Fibroblast of lung (primary cell): ENCODE measurements around the gene GRIK2. TPM values are rescaled to one million over a fixed set of nuclear protein-coding genes. Genes with fewer than 3 reads are reported as not detected.

ENCODE experiments used
- DNase-seq, 2 donors: peaks; one replicate each; pipeline versions ENCODE4 v3.0.0 to v3.0.0-alpha.2; 2010; ENCODE audit warnings: low read depth in 2 of 2
- H2AFZ ChIP-seq: 2 replicates; pipeline ENCODE4 v1.5.1; 2012; ENCODE audit warnings: low read length, control low read depth, inconsistent platforms
- H3K27ac ChIP-seq: 2 replicates; pipeline ENCODE4 v1.5.1; 2011; ENCODE audit warnings: low read length, control low read depth; ENCODE audit not compliant: insufficient read depth
- H3K27me3 ChIP-seq: 2 replicates; pipeline ENCODE4 v1.5.1; 2011; ENCODE audit warnings: mild to moderate bottlenecking, low read length; ENCODE audit not compliant: control insufficient read depth, insufficient read depth
- H3K36me3 ChIP-seq: 2 replicates; pipeline ENCODE4 v1.5.1; 2011; ENCODE audit warnings: low read length; ENCODE audit not compliant: control insufficient read depth, insufficient read depth
- H3K4me1 ChIP-seq: 2 replicates; pipeline ENCODE4 v1.5.1; 2011; ENCODE audit warnings: low read length; ENCODE audit not compliant: control insufficient read depth, insufficient read depth; ENCODE audit errors: extremely low read depth
- H3K4me2 ChIP-seq: 2 replicates; pipeline ENCODE4 v1.5.1; 2011; ENCODE audit warnings: low read length, control low read depth; ENCODE audit not compliant: insufficient read depth; ENCODE audit errors: extremely low read depth
- H3K4me3 ChIP-seq, 4 experiments: fragments of 200-600 bp in 1 of 4; sonication (generic) in 1 of 4; replicated peaks in 1 of 4; 2 replicates each; pipeline ENCODE4 v1.5.1; 2011 to 2016; ENCODE audit warnings: low read length in 4 of 4, low read depth in 3 of 4, mild to moderate bottlenecking in 3 of 4, control low read depth in 2 of 4, inconsistent platforms in 1 of 4, mixed read lengths in 1 of 4; ENCODE audit not compliant: insufficient read depth in 1 of 4; ENCODE audit errors: control extremely low read depth in 1 of 4
- H3K79me2 ChIP-seq: 2 replicates; pipeline ENCODE4 v1.5.1; 2012; ENCODE audit warnings: mild to moderate bottlenecking, low read length, inconsistent platforms; ENCODE audit not compliant: control insufficient read depth, insufficient read depth
- H3K9ac ChIP-seq: 2 replicates; pipeline ENCODE4 v1.5.1; 2011; ENCODE audit warnings: mild to moderate bottlenecking, low read length, control low read depth; ENCODE audit not compliant: insufficient read depth
- H3K9me3 ChIP-seq: 2 replicates; pipeline ENCODE4 v1.5.1; 2012; ENCODE audit warnings: low read depth, low read length; ENCODE audit not compliant: control insufficient read depth, insufficient read depth
- H4K20me1 ChIP-seq: 2 replicates; pipeline ENCODE4 v1.5.1; 2011; ENCODE audit warnings: low read length; ENCODE audit not compliant: control insufficient read depth, insufficient read depth; ENCODE audit errors: extremely low read depth
- EZH2 ChIP-seq: IDR thresholded peaks from 2 replicates; pipeline ENCODE4 v1.5.1; 2012; ENCODE audit warnings: low read length, control low read depth, mild to moderate bottlenecking; ENCODE audit errors: missing control alignments
- polyA plus RNA-seq, 2 donors: library from polyadenylated mRNA; depleted of rRNA in 1 of 2; stranded (reverse) in 1 of 2; unstranded in 1 of 2; fragments of >200 nt; gene quantifications; 2 replicates each; pipeline ENCODE4 v1.2.1, GENCODE V29; 2011 to 2012; ENCODE audit warnings: missing spikeins in 1 of 2
- total RNA-seq: library from RNA; depleted of rRNA; stranded (reverse); fragments of >200 nt; gene quantifications from 2 replicates; pipeline ENCODE4 v1.2.1, GENCODE V29; 2014
- TF ChIP-seq, protein P1 (sequence below), 2 donors: IDR thresholded peaks in 1 of 2; conservative IDR thresholded peaks in 1 of 2; 1 replicate in 1 of 2; 2 replicates in 1 of 2; pipeline ENCODE4 v1.5.1; 2011 to 2012; ENCODE audit warnings: low read length in 2 of 2, control low read depth in 1 of 2, inconsistent platforms in 1 of 2, low read depth in 1 of 2, mild to moderate bottlenecking in 1 of 2

GRIK2 gene
- total and polyA plus RNA-seq, 2 donors (not counting 1 experiment from before 2014, with no cell fraction given) = 0.33 to 0.40 TPM

DNA sequence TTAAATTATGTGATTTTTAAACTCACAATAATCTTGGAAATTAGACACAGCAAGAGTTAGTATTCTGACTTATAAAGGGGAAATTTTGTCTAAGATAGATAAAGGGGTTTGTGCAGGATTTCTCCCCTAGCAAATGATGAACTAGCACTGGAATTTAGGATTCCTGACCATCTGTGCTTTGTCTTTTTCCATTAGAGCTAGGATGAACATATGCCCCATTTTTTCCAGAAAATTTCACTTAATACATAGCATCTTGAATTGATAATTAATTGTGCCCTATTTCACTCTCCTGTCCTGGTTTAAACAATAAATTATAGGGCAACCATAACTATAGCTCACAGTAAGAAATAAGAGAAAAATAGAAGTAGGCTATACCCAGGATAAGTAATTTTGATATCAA lies 601.0 kb downstream of the GRIK2 start:
- Histone ChIP-seq H3K9ac (no peak overlapping the region), H3K4me2 (no peak overlapping the region), H3K27me3 (no peaks in the 10 kb centered on the region), H2AFZ (no peak overlapping the region), H3K9me3 (no peaks in the 10 kb centered on the region), H3K79me2 (no peaks in the 10 kb centered on the region), H3K27ac (no peak overlapping the region), H3K4me3 (no peak overlapping the region), H4K20me1 (no peaks in the 10 kb centered on the region), H3K36me3 (no peaks in the 10 kb centered on the region), H3K4me1 (no peaks in the 10 kb centered on the region)
- no peak for TF ChIP-seq EZH2
- TF ChIP-seq, protein P1, sequence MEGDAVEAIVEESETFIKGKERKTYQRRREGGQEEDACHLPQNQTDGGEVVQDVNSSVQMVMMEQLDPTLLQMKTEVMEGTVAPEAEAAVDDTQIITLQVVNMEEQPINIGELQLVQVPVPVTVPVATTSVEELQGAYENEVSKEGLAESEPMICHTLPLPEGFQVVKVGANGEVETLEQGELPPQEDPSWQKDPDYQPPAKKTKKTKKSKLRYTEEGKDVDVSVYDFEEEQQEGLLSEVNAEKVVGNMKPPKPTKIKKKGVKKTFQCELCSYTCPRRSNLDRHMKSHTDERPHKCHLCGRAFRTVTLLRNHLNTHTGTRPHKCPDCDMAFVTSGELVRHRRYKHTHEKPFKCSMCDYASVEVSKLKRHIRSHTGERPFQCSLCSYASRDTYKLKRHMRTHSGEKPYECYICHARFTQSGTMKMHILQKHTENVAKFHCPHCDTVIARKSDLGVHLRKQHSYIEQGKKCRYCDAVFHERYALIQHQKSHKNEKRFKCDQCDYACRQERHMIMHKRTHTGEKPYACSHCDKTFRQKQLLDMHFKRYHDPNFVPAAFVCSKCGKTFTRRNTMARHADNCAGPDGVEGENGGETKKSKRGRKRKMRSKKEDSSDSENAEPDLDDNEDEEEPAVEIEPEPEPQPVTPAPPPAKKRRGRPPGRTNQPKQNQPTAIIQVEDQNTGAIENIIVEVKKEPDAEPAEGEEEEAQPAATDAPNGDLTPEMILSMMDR (conservative IDR thresholded peaks at IDR 0.05 in 1 of 2, IDR thresholded peaks at IDR 0.05 in 1 of 2; ENCODE audit: low read depth in 1 of 2, low read length in 2 of 2) = no peak
- DNase-seq = no peak

DNA sequence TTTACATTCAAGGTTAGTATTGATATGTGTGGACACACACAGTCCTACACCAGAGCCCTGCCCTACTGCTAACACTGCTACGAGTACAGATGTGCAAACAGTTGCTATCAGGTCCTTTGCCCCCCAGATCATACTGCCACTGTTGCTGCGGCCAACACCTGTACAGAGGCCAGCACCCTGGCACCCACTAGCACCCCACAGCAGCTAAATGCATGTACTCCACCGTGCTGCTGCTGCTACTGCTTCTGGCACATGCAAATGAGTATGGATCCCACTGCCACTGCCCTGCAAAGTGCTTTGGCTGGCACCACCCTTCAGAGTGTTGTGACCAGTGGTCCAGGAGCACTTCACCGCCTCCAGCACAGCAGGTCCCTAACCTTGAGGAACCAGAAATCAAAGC lies 621.9 kb downstream of the GRIK2 start:
- Histone ChIP-seq H3K27me3 (no peaks in the 10 kb centered on the region), H2AFZ (no peak overlapping the region), H3K4me3 (no peak overlapping the region), H3K9ac (no peak overlapping the region), H3K9me3 (no peaks in the 10 kb centered on the region), H3K79me2 (no peaks in the 10 kb centered on the region), H3K27ac (no peak overlapping the region), H3K36me3 (no peaks in the 10 kb centered on the region), H3K4me1 (no peaks in the 10 kb centered on the region), H3K4me2 (no peak overlapping the region), H4K20me1 (no peaks in the 10 kb centered on the region)
- no peak for DNase-seq
- TF ChIP-seq EZH2 = no peak
- TF ChIP-seq, protein P1 (conservative IDR thresholded peaks at IDR 0.05 in 1 of 2, IDR thresholded peaks at IDR 0.05 in 1 of 2; ENCODE audit: low read depth in 1 of 2, low read length in 2 of 2) = no peak

DNA sequence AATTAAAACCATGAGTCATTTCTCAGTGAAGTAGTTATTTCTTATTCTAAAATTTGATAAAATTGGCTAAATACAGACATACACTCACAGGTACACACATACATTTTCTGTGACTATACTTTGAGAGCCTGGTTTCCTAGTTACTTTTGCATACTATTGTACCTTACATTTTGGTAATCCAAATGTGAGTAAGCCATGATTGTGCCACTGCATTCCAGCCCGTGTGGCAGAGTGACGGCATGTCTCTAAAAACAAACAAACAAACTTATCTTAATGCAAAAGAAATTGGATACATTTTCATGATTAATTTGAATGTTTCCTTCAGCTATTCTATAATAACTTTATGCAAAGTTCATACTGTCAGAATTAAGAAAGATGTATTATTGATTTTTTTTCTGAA lies 628.8 kb downstream of the GRIK2 start:
- Histone ChIP-seq H3K4me1 (no peaks in the 10 kb centered on the region), H2AFZ (no peak overlapping the region), H3K27me3 (no peaks in the 10 kb centered on the region), H3K79me2 (no peaks in the 10 kb centered on the region), H4K20me1 (no peaks in the 10 kb centered on the region), H3K27ac (no peak overlapping the region), H3K9ac (no peak overlapping the region), H3K4me3 (no peak overlapping the region), H3K9me3 (no peaks in the 10 kb centered on the region), H3K36me3 (no peaks in the 10 kb centered on the region), H3K4me2 (no peak overlapping the region)
- TF ChIP-seq, protein P1 (conservative IDR thresholded peaks at IDR 0.05 in 1 of 2, IDR thresholded peaks at IDR 0.05 in 1 of 2; ENCODE audit: low read depth in 1 of 2, low read length in 2 of 2) = no peak
- no peak for TF ChIP-seq EZH2
- no peak for DNase-seq
